CD8-positive, alpha-beta memory T cell (primary cell): ENCODE data around the gene APBA2. TPM values are rescaled to one million over a fixed set of nuclear protein-coding genes. Genes with fewer than 3 reads are reported as not detected.
A peak's percentile ranks its signal among the peaks of the same experiment; 100 is the strongest.
"Not testable (repeated sequence)": the region's sequence is repeated elsewhere in the genome, so short reads cannot be mapped to it uniquely, and the experiment has no call there.

Experiments used
- CTCF ChIA-PET: fragments of 350-600 bp; sonication (Branson Sonifier 250); formaldehyde crosslinking; loops from one replicate; lab custom pipeline; 2021; ENCODE audit warnings: antibody characterized with exemption; lab: Charles Lee
- POLR2A ChIA-PET: fragments of 350-600 bp; sonication (Branson Sonifier 250); formaldehyde crosslinking; loops from one replicate; lab custom pipeline; 2021; ENCODE audit warnings: antibody characterized with exemption; lab: Charles Lee
- DNase-seq, 5 donors: peaks; one replicate each; pipeline versions ENCODE4 v3.0.0 to v3.0.0-alpha.2; 2020 to 2022; ENCODE audit warnings: mixed read lengths in 1 of 5
- H3K27ac ChIP-seq: one replicate; pipeline ENCODE4 v1.7.0; 2013; ENCODE audit warnings: low read depth, mild to moderate bottlenecking, low read length, moderate library complexity
- H3K27me3 ChIP-seq: 2 replicates; pipeline ENCODE4 v1.7.0; 2013; ENCODE audit warnings: low read length, mild to moderate bottlenecking; ENCODE audit not compliant: insufficient read depth, poor library complexity, severe bottlenecking
- H3K36me3 ChIP-seq: 2 replicates; pipeline ENCODE4 v1.7.0; 2013; ENCODE audit warnings: mild to moderate bottlenecking, low read length, moderate library complexity; ENCODE audit not compliant: insufficient read depth
- H3K4me1 ChIP-seq: 2 replicates; pipeline ENCODE4 v1.7.0; 2013; ENCODE audit warnings: mild to moderate bottlenecking, low read length, moderate library complexity; ENCODE audit not compliant: insufficient read depth
- H3K4me3 ChIP-seq: 2 replicates; pipeline ENCODE4 v1.7.0; 2013; ENCODE audit warnings: mild to moderate bottlenecking, low read length
- H3K9me3 ChIP-seq: 2 replicates; pipeline ENCODE4 v1.7.0; 2013; ENCODE audit warnings: mild to moderate bottlenecking, low read length
- H3K27ac Mint-ChIP-seq, 8 donors: one replicate each; pipeline ENCODE4 v1.8.0; 2020 to 2021; ENCODE audit warnings: mixed read lengths in 8 of 8, mild to moderate bottlenecking in 6 of 8, inconsistent platforms in 3 of 8, moderate library complexity in 3 of 8
- H3K27me3 Mint-ChIP-seq, 2 donors: one replicate each; pipeline ENCODE4 v1.8.0; 2020 to 2021; ENCODE audit warnings: mixed read lengths in 2 of 2, mild to moderate bottlenecking in 1 of 2, moderate library complexity in 1 of 2
- H3K36me3 Mint-ChIP-seq, 3 donors: one replicate each; pipeline ENCODE4 v1.8.0; 2020 to 2021; ENCODE audit warnings: mixed read lengths in 3 of 3, inconsistent platforms in 1 of 3, mild to moderate bottlenecking in 1 of 3
- H3K4me1 Mint-ChIP-seq, 3 donors: one replicate each; pipeline ENCODE4 v1.8.0; 2020 to 2021; ENCODE audit warnings: mixed read lengths in 3 of 3, inconsistent platforms in 1 of 3, mild to moderate bottlenecking in 1 of 3
- H3K4me3 Mint-ChIP-seq, 7 donors: one replicate each; pipeline ENCODE4 v1.8.0; 2020 to 2021; ENCODE audit warnings: mixed read lengths in 7 of 7, mild to moderate bottlenecking in 6 of 7, moderate library complexity in 4 of 7, inconsistent platforms in 2 of 7
- H3K9me3 Mint-ChIP-seq, 5 donors: one replicate each; pipeline ENCODE4 v1.8.0; 2020 to 2022; ENCODE audit warnings: mixed read lengths in 5 of 5, mild to moderate bottlenecking in 3 of 5, moderate library complexity in 2 of 5, inconsistent platforms in 1 of 5
- polyA plus RNA-seq: library from polyadenylated mRNA; unstranded; fragments of 300-500 nt; fragmentation: Illumina TruSeq; gene quantifications from one replicate; pipeline ENCODE4 v1.2.3, GENCODE V29; 2021
- total RNA-seq, 2 experiments: library from RNA; stranded (reverse); gene quantifications; one replicate each; pipeline ENCODE4 v1.2.3, GENCODE V29; 2021

The APBA2 gene
- total and polyA plus RNA-seq, 3 experiments from 2014 or later: 15.7 to 38.8 (median 18.0) TPM

DNA sequence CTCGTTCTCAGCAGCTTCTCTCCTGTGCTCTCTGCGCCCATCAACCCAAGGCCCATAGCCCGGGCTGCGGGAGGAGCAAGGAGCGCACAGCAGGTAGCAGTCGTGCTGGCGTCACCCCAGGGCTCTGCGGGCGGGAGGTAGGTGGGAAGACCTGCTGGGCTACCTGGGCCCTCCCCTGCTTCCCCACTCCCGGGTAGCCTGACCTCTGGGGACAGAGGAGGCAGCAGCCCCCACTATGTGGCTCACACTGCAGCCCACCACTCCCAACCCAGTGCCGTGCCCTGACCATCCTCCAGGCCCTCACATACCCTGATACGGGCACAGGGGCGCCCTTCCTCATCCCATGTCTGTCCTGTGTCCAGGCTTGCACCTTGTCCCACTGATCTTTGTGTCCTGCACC, 212.9 kb downstream of the APBA2 start:
- H3K4me3 Mint-ChIP-seq: no peak overlapping the region

DNA sequence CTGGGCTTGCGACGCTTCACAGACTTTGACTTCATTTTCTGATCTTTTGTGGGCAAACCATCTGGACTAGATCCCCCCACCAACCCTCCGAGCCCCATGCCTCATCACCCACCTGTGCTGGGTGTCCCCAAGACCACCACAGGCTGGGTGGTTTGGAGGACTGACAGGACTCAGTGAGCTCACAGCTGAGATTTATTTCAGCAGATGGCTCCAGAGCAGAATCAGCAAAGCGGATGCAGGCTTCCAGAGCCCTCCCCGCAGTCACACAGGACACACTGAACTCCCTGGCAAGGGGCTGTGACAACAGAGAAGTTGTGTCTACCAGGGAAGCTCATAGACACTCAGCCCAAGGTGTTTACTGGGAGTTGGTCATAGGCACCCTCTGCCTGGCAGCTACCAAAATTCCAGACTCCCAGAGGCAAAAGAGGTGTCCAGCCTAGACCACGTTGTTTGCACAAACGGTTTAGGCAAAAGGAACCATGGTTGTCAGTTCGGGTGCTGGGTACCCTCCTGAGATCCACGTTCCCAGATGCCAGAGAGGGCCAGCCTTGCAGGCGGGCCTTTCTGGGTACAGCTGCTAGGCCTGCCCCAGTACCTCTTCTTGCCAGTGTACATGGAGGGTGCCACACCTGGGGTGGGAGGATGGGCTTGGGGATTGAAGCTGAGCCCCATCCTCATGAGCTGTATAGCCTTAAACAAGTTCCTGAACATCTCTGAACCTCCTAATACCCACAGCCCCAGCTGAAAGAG, 213.5 kb downstream of the APBA2 start:
- Histone ChIP-seq H3K27me3 (no peaks in the 10 kb centered on the region), H3K27ac (no peak overlapping the region), H3K36me3 (peaks cover 7% of the 10 kb centered on the region), H3K9me3 (no peaks in the 10 kb centered on the region), H3K4me1 (no peaks in the 10 kb centered on the region), H3K4me3 (no peak overlapping the region)
- ChIA-PET CTCF (interaction anchor here (1.1 to 1.5 kb wide), 3 partner anchors 8 to 10 kb away, joined by 3 to 6 read pairs (median 4); no protein-coding TSS in a partner anchor), POLR2A (no interaction called here)
- H3K4me1 Mint-ChIP-seq: peaks cover 7 to 9% (median 8%) of the 10 kb centered on the region in 3 donors
- no peaks in the 10 kb centered on the region for H3K9me3 Mint-ChIP-seq
- no peaks in the 10 kb centered on the region for H3K27me3 Mint-ChIP-seq
- DNase-seq: peak in 1 of 5 donors; percentile 20
- H3K4me3 Mint-ChIP-seq: no peak overlapping the region
- peak overlapping the region in 1 of 8 donors; percentile 32 for H3K27ac Mint-ChIP-seq
- H3K36me3 Mint-ChIP-seq: peaks cover 0 to 79% (median 3%) of the 10 kb centered on the region in 3 donors

More for the DNA sequence above, 212.9 kb downstream of the APBA2 start:
- H3K36me3 ChIP-seq: peaks cover 7% of the 10 kb centered on the region
- ChIA-PET POLR2A (no interaction called here), CTCF (no interaction called here)
- DNase-seq: peak in 1 of 5 donors; percentile 38
- no peaks in the 10 kb centered on the region for H3K4me1 ChIP-seq
- H3K9me3 ChIP-seq: no peaks in the 10 kb centered on the region
- no peak overlapping the region for H3K27ac ChIP-seq
- H3K9me3 Mint-ChIP-seq: no peaks in the 10 kb centered on the region
- peak overlapping the region in 1 of 8 donors; percentile 63 for H3K27ac Mint-ChIP-seq
- H3K27me3 Mint-ChIP-seq: no peaks in the 10 kb centered on the region
- H3K4me3 ChIP-seq: no peak overlapping the region
- no peaks in the 10 kb centered on the region for H3K27me3 ChIP-seq
- H3K4me1 Mint-ChIP-seq: peaks cover 7 to 8% (median 7%) of the 10 kb centered on the region in 3 donors
- H3K36me3 Mint-ChIP-seq: peaks cover 0 to 81% (median 7%) of the 10 kb centered on the region in 3 donors

DNA sequence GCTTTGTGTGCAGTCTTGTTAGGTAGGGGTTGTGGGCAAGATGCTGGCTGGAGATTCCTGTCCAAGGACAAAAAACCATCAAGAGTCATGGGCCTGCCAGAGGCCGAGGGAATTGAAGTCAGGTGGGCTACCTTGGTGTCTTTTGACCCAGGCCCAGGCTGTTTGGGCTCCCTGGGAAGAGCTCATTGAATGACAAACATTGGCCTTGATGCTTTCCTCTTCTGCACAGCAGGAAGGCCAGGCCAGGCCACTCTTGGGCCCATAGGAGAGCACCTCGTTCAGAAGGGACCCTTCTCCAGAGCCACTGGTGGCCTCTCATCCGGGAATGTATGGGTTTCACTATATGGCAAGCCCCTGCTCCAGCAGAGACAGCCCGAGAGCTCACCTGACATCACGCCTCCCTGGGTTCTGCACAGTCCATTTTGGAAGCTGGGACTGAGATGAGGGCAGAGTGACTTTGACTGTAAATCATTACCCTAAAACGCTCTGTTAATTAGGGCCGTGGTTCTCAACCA, 214.8 kb downstream of the APBA2 start:
- Mint-ChIP-seq H3K9me3 (no peaks in the 10 kb centered on the region), H3K4me3 (no peak overlapping the region), H3K27me3 (no peaks in the 10 kb centered on the region), H3K4me1 (peaks cover 7 to 9% (median 8%) of the 10 kb centered on the region in 3 donors), H3K36me3 (peaks cover 0 to 81% (median 3%) of the 10 kb centered on the region in 3 donors), H3K27ac (peak overlapping the region in 1 of 8 donors; percentile 24)
- Histone ChIP-seq H3K4me1 (no peaks in the 10 kb centered on the region), H3K27ac (no peak overlapping the region), H3K27me3 (no peaks in the 10 kb centered on the region), H3K9me3 (no peaks in the 10 kb centered on the region), H3K4me3 (no peak overlapping the region), H3K36me3 (peaks cover 7% of the 10 kb centered on the region)
- ChIA-PET CTCF (interaction anchor here (1.1 to 1.5 kb wide), 3 partner anchors 9 to 11 kb away, joined by 3 to 6 read pairs (median 4); no protein-coding TSS in a partner anchor), POLR2A (interaction anchor here (0.5 kb wide), 1 partner anchor 16 kb away, joined by 3 read pairs; no protein-coding TSS in a partner anchor)
- peak in 1 of 5 donors; percentile 30 for DNase-seq

DNA sequence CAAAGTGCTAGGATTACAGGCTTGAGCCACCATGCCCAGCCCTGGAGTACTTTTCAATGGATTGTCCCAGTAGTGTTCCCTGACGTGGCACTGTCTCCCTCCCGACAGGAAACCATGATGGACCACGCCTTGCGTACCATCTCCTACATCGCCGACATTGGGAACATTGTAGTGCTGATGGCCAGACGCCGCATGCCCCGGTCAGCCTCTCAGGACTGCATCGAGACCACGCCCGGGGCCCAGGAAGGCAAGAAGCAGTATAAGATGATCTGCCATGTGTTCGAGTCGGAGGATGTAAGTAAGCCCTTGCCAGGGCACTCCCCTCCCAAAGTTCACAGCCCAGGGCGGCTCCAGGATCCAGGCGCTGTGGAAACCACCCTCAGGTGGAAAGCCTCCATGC, 215.7 kb downstream of the APBA2 start:
- no peak overlapping the region for H3K4me3 Mint-ChIP-seq
- Histone ChIP-seq H3K4me1 (no peaks in the 10 kb centered on the region), H3K4me3 (no peak overlapping the region), H3K27me3 (no peaks in the 10 kb centered on the region), H3K36me3 (peaks cover 7% of the 10 kb centered on the region), H3K27ac (no peak overlapping the region), H3K9me3 (no peaks in the 10 kb centered on the region)
- POLR2A ChIA-PET: no interaction called here
- CTCF ChIA-PET: interaction anchor here (0.7 to 1.5 kb wide), 11 partner anchors 8 to 237 kb away, joined by 3 to 7 read pairs (median 3); no protein-coding TSS in a partner anchor
- H3K4me1 Mint-ChIP-seq: peaks cover 7 to 9% (median 8%) of the 10 kb centered on the region in 3 donors
- H3K9me3 Mint-ChIP-seq: no peaks in the 10 kb centered on the region
- H3K27ac Mint-ChIP-seq: no peak overlapping the region
- H3K27me3 Mint-ChIP-seq: no peaks in the 10 kb centered on the region
- H3K36me3 Mint-ChIP-seq: peaks cover 0 to 81% (median 5%) of the 10 kb centered on the region in 3 donors
- peak in 1 of 5 donors; percentile 38 for DNase-seq

DNA sequence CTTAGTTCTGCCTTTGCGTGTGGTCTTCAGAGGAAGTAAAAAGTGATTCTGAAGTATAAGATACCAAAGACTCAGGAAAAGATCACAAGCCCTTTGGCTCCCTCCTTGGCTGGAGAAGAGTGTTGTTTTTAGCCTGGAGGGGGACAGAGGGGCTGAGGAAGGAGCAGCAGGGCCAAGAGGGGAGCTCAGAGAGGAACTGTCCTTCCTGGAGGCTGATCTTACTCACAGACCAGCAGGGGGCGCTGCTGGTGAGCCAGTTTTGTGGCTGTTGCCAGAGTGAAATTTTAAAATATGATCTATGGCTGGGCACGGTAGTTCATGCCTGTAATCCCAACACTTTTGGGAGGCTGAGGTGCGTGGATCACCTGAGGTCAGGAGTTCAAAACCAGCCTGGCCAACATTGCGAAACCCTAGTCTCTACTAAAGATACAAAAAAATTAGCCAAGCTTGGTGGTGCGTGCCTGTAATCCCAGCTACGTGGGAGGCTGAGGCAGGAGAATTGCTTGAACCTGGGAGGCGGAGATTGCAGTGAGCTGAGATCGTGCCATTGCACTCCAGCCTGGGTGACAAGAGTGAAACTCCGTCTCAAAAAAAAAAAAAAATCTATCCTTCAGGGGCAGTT, 216.5 kb downstream of the APBA2 start:
- POLR2A ChIA-PET, H3K4me1 ChIP-seq, H3K36me3 ChIP-seq, H3K27me3 Mint-ChIP-seq, H3K9me3 Mint-ChIP-seq, H3K4me3 ChIP-seq, H3K9me3 ChIP-seq, H3K27me3 ChIP-seq, H3K4me1 Mint-ChIP-seq, H3K27ac ChIP-seq: not testable (repeated sequence)
- peak overlapping the region in 4 of 7 donors; percentile 5 to 24 (median 20) for H3K4me3 Mint-ChIP-seq
- peaks cover 0 to 80% (median 5%) of the 10 kb centered on the region in 3 donors for H3K36me3 Mint-ChIP-seq
- CTCF ChIA-PET: interaction anchor here (0.7 to 1.5 kb wide), 13 partner anchors 9 to 238 kb away, joined by 3 to 7 read pairs (median 3); no protein-coding TSS in a partner anchor
- DNase-seq: peak; percentile 39 to 69 (median 43)
- H3K27ac Mint-ChIP-seq: peak overlapping the region in 1 of 8 donors; percentile 79

DNA sequence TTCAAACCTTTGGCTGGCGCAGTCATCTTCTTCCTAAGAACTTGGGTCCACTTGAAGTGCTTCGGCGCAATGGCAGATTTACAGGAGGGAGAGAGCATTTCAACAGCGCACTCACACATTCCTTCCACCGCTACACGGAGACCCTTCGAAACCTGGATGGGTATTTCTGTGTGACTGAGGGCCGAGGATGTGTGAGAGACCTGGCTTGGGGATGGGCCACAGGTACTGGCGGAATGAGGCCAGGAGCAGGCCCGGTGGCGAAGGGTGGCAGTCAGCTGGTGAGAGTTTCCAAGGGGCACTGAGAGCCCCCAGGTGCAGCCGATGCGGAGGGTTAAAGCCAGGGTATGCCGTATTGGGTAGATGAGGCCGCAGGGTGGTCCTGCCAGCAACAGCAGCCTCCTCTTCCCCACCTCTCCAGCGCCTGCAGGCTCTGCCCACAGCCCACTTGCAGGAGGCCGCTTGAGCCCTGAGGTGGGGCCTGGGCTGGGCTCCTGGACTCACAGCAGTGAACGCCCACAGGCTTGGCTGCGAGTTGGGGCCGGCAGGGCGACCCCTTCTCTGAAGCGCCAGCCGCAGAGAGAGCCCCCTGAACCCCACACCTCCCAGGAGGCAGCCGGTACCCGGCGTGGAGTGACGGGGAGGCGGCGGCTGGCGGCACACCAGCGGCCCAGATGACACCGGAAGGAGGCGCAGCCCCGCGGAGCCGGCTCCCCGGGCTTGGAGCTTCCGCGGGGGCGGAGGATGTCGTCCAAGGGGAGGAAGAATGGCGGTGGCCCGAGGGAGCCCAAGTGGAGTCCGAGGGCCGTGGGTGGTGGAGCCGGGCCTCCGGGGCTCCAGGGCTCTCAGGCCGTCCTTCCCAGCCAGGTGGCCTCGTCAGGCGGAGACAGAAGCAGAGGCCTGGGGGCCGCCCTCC, 217.4 kb downstream of the APBA2 start:
- no peak overlapping the region for H3K4me3 ChIP-seq
- no peaks in the 10 kb centered on the region for H3K27me3 ChIP-seq
- DNase-seq: peak in 3 of 5 donors; percentile 8 to 55 (median 18)
- H3K9me3 ChIP-seq: no peaks in the 10 kb centered on the region
- no peak overlapping the region for H3K27ac Mint-ChIP-seq
- H3K36me3 ChIP-seq: peaks cover 5% of the 10 kb centered on the region
- H3K4me1 Mint-ChIP-seq: peaks cover 7 to 9% (median 8%) of the 10 kb centered on the region in 3 donors
- H3K27me3 Mint-ChIP-seq: no peaks in the 10 kb centered on the region
- ChIA-PET POLR2A (interaction anchor here (0.6 kb wide), 1 partner anchor 18 kb away, joined by 14 read pairs; no protein-coding TSS in a partner anchor), CTCF (interaction anchor here (0.7 to 2.8 kb wide), 11 partner anchors 9 to 166 kb away, joined by 3 to 19 read pairs (median 4); no protein-coding TSS in a partner anchor)
- H3K4me1 ChIP-seq: no peaks in the 10 kb centered on the region
- H3K4me3 Mint-ChIP-seq: peak overlapping the region in 2 of 7 donors; percentile 19 to 41
- H3K9me3 Mint-ChIP-seq: no peaks in the 10 kb centered on the region
- peaks cover 0 to 80% (median 2%) of the 10 kb centered on the region in 3 donors for H3K36me3 Mint-ChIP-seq
- no peak overlapping the region for H3K27ac ChIP-seq
